ENCODE data around the gene TUBA8.
"Not testable (repeated sequence)": the region's sequence is repeated elsewhere in the genome, so short reads cannot be mapped to it uniquely, and the experiment has no call there.

The TUBA8 gene

DNA sequence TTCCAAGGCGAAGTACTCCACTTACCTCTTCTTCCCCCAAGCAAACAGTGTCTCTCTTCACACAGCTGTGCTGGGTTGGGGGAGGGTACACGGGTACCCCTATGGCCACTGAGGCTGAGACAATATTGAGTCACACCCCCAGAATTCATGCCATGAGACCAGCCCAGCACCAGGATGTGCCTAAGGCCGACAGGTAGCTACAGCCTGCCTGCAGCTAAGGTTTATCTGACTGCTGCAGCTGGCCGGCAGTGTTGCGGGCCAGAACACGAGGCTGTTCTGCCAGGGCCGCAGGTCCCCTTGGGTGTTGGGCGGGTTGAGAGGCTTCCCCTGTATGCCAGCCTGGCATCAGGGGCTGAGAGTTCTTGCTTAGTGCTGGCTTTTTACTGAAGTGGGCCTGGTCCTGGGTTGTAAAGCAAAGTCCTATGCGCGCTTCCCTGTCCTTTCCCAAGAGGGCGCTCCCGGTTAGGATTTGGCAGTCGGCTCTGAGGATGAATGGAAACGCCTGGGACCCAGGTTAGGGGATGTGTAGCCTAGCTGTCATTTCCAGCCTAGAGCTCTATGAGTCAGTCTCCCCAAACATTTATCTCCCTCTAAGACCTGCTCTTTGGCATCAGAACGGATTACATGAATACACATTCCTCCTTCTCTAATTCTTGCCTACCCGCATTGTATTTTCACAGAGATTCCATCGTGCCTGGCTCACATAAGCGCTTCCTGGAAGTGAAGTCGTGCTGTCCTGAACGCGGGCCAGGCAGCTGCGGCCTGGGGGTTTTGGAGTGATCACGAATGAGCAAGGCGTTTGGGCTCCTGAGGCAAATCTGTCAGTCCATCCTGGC, 46.5 kb downstream of the TUBA8 start:
- DNase-seq (peak; percentile 30 to 42), ATAC-seq (peak; percentile 56)
- Mint-ChIP-seq H3K9me3 (no peaks in the 10 kb centered on the region), H3K4me3 (no peak overlapping the region), H3K27ac (no peak overlapping the region), H3K4me1 (peaks cover 8% of the 10 kb centered on the region), H3K27me3 (no peaks in the 10 kb centered on the region)

DNA sequence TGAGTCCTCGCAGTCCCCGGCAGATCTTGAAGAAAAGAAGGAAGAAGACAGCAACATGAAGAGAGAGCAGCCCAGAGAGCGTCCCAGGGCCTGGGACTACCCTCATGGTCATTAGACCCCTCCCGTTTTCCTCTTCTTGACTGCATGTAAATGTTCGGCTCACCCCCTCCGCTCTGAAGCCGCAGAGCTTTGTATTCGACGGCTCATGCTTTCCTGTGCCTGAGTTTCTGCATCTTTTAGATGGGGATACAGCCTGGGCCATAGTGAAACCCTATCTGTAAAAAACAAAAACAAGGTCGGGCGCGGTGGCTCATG, 47.1 kb downstream of the TUBA8 start:
- Mint-ChIP-seq H3K4me1 (peaks cover 3% of the 10 kb centered on the region), H3K27ac (peak overlapping the region in 1 of 2 donors; percentile 35), H3K27me3 (no peaks in the 10 kb centered on the region), H3K4me3 (no peak overlapping the region), H3K9me3 (no peaks in the 10 kb centered on the region)
- no peak for DNase-seq
- ATAC-seq, result no peak

DNA sequence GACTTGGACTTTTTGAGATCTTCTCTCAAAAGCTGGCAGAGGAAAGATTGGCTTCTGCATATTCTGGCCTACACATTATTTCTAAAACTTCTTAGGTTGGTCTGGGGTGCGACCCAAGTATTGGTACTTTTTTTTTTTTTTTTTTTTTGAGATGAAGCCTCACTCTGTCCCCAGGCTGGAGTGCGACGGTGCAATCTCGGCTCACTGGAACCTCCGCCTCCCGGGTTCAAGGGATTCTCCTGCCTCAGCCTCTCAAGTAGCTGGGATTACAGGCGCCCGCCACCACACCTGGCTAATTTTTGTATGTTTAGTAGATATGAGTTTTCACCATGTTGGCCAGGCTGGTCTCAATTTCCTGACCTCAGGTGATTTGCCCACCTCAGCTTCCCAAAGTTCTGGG, 50.0 kb downstream of the TUBA8 start:
- not testable (repeated sequence) for ATAC-seq, H3K9me3 Mint-ChIP-seq, H3K27ac Mint-ChIP-seq, H3K4me3 Mint-ChIP-seq, H3K4me1 Mint-ChIP-seq, DNase-seq, H3K27me3 Mint-ChIP-seq

- not testable (repeated sequence) for H3K9me3 Mint-ChIP-seq, DNase-seq, H3K4me1 Mint-ChIP-seq, H3K27ac Mint-ChIP-seq, H3K27me3 Mint-ChIP-seq, ATAC-seq, H3K4me3 Mint-ChIP-seq
Measured at GRCh38 chr22:18163843-18164242, 53.2 kb downstream of the TUBA8 start.

DNA sequence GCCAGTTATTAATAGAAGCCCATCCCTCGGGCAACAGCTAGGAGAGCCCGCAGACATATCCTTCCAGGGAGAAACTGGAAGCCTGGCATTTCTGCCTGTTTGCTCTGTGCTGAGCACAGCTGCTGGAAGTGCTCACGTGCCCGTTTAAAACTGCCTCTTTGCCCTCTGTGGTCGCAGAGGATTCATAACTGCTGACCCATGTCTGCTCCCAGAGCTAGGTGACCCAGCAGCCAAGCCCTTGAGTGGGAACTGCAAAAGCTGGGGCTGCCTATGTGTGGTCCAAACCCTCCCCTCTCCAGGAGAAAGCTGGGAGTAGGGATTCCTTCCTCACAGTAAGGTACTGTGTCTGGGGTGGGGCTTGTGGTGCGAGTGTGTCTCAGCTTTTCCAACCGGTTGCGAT, 54.0 kb downstream of the TUBA8 start:
- not testable (repeated sequence) for H3K27me3 Mint-ChIP-seq, ATAC-seq, H3K4me1 Mint-ChIP-seq, H3K27ac Mint-ChIP-seq, H3K9me3 Mint-ChIP-seq, DNase-seq, H3K4me3 Mint-ChIP-seq

DNA sequence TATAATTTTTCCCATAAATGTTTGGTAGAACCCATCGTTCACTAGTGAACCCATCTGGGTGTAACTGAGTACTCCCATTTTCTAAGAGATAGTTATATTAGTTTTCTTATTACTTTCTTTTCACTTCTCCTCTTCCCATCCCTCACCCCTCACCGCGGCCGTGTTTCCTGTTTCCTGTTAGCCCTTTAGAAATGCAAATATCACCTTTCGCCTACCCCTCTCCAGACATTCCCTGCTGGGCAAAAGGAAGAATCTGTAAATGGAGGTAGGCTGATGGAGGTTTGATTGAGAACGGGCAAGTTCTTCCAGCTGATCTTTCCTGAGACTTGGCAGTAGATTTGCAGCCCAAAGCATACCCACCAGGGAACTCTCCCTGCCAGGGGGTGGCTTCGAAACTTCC, 54.7 kb downstream of the TUBA8 start:
- H3K9me3 Mint-ChIP-seq, H3K4me1 Mint-ChIP-seq, H3K27me3 Mint-ChIP-seq, DNase-seq, ATAC-seq, H3K4me3 Mint-ChIP-seq, H3K27ac Mint-ChIP-seq: not testable (repeated sequence)

DNA sequence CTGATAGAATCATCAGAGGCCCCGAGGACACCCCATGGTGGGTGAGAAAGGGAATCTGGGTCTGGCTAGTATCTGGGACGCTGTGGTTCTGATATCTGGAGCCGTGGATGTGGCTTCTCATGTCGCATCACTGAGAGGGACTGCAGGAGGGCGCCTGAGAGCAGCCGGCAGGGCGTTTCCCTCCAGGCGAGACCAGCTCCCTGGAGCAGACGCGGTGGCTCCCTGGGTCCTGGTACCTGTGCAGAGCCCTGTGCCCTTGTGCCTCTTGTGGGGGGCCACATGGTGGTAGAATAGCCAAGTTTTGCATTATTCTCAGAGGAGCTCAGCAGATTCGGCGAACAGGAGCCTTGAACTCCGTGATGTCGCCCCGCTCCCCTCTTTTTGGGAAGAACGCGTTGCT, 59.7 kb downstream of the TUBA8 start:
- not testable (repeated sequence) for H3K9me3 Mint-ChIP-seq, ATAC-seq, DNase-seq, H3K27me3 Mint-ChIP-seq, H3K27ac Mint-ChIP-seq, H3K4me1 Mint-ChIP-seq, H3K4me3 Mint-ChIP-seq

GRCh38 chr22:18172203-18172602, 61.6 kb downstream of the TUBA8 start:
- H3K27ac Mint-ChIP-seq, ATAC-seq, H3K4me1 Mint-ChIP-seq, H3K9me3 Mint-ChIP-seq, H3K27me3 Mint-ChIP-seq, H3K4me3 Mint-ChIP-seq, DNase-seq: not testable (repeated sequence)

- H3K4me1 Mint-ChIP-seq, H3K27ac Mint-ChIP-seq, H3K4me3 Mint-ChIP-seq, DNase-seq, H3K9me3 Mint-ChIP-seq, H3K27me3 Mint-ChIP-seq, ATAC-seq: not testable (repeated sequence)
Measured at GRCh38 chr22:18172776-18173175, 62.2 kb downstream of the TUBA8 start.

DNA sequence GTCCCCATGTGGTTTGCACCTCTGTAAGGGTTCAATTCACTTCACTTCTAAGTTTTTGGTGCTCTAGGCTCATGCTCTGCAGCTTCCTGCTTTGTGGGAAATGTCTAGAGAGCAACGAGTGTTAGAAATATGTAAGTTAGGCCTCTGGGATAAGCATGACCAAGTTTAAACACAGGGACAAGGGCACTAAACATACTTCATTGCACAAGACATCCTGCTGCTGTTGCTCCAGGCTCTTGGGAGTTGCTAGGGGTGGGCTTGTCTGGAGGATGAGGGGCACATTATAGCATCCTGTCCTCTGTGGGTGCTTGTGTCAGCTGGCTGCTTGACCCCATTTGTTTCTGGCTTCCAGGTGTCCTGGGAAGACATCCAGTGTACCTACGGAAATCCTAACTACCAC, 62.8 kb downstream of the TUBA8 start:
- H3K4me1 Mint-ChIP-seq, H3K9me3 Mint-ChIP-seq, ATAC-seq, DNase-seq, H3K27me3 Mint-ChIP-seq, H3K4me3 Mint-ChIP-seq, H3K27ac Mint-ChIP-seq: not testable (repeated sequence)

All from stimulated activated naive CD8-positive, alpha-beta T cell treated with anti-CD3 and anti-CD28 coated beads, Interleukin-15, amount 100 ng/mL, for 72 hours (primary cell).